ENCODE measurements around the gene PTPN22. TPM values are rescaled to one million over a fixed set of nuclear protein-coding genes. Genes with fewer than 3 reads are reported as not detected.

Gene PTPN22
- total and polyA plus RNA-seq, 9 of the 15 experiments (the other 6 are each of a cell fraction or from before 2014, with no cell fraction given) = 0.45 to 4.6 (median 1.1) TPM

DNA sequence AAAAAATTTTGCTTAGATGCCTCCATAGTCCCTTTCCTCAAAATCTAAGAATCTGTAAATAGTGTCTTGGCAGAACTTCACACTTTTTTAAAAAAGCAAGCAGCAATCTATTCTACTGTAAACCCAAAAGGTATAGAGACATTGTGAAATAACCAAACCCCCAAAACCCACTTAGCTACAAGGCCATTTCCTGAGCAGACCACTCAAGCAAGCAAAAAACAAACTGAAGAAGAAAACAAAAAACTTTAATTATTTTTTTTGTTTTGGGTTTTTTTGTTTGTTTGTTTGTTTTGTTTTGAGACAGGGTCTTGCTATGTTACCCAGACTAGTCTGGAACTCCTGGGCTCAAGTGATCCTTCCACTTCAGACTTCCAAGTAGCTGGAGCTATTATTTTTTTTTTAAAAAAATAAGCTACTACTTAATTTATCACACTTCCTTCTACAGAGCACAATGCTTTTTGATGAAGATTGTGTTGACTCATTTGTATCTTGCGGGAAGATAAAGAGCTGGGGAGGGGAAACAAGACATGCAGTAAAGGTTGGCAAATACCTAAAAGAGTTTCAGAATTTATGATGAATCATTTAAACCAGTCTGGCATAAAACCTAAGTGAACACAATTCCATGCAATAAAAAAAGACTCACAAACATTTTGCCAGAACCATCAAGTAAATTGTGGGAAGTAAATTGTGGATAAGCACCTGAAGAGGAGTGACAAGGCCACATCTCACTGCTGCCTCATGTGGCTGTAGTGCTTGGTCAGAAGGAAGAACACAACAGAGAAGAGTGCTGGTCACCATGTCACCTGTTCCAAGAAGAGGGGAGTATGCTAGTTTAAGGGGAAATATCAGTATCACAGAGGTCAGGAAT is 2.7 kb upstream of the PTPN22 start (continued):
- TF ChIP-seq SMARCA5 (IDR thresholded peaks at IDR 0.05) (peak; percentile 15; the same call in 1 of the 2 replicates), FOXK2 (conservative IDR thresholded peaks at IDR 0.05 in 1 of 2, IDR thresholded peaks at IDR 0.05 in 1 of 2; ENCODE audit: low read depth in 2 of 2) (peak; percentile 55 to 62; a peak in 3 of 4 replicates), JUNB (CRISPR knock-in tag; conservative IDR thresholded peaks at IDR 0.05) (no peak), ZNF316 (IDR thresholded peaks at IDR 0.05) (peak; percentile 54), NR2C1 (IDR thresholded peaks at IDR 0.05) (0 out of 2 replicates have a peak, but pooled peaks have one; percentile 28), NR2C1 (tag; IDR thresholded peaks at IDR 0.05) (no peak), LCOR (CRISPR knock-in tag; IDR thresholded peaks at IDR 0.05) (no peak), ZNF766 (CRISPR knock-in tag; conservative IDR thresholded peaks at IDR 0.05) (no peak)
- TF ChIP-seq, protein P1, sequence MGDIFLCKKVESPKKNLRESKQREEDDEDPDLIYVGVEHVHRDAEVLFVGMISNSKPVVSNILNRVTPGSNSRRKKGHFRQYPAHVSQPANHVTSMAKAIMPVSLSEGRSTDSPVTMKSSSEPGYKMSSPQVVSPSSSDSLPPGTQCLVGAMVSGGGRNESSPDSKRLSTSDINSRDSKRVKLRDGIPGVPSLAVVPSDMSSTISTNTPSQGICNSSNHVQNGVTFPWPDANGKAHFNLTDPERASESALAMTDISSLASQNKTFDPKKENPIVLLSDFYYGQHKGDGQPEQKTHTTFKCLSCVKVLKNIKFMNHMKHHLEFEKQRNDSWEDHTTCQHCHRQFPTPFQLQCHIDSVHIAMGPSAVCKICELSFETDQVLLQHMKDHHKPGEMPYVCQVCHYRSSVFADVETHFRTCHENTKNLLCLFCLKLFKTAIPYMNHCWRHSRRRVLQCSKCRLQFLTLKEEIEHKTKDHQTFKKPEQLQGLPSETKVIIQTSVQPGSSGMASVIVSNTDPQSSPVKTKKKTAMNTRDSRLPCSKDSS (IDR thresholded peaks at IDR 0.05; ENCODE audit: low read depth, partially characterized antibody) = no peak
- TF ChIP-seq, protein P2, sequence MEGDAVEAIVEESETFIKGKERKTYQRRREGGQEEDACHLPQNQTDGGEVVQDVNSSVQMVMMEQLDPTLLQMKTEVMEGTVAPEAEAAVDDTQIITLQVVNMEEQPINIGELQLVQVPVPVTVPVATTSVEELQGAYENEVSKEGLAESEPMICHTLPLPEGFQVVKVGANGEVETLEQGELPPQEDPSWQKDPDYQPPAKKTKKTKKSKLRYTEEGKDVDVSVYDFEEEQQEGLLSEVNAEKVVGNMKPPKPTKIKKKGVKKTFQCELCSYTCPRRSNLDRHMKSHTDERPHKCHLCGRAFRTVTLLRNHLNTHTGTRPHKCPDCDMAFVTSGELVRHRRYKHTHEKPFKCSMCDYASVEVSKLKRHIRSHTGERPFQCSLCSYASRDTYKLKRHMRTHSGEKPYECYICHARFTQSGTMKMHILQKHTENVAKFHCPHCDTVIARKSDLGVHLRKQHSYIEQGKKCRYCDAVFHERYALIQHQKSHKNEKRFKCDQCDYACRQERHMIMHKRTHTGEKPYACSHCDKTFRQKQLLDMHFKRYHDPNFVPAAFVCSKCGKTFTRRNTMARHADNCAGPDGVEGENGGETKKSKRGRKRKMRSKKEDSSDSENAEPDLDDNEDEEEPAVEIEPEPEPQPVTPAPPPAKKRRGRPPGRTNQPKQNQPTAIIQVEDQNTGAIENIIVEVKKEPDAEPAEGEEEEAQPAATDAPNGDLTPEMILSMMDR (IDR thresholded peaks at IDR 0.05 in 2 of 3, conservative IDR thresholded peaks at IDR 0.05 in 1 of 3; ENCODE audit: insufficient read depth in 2 of 3, low read depth in 1 of 3, low read length in 3 of 3) = peak; percentile 61 to 69 (median 68)
- TF ChIP-seq, protein P3, sequence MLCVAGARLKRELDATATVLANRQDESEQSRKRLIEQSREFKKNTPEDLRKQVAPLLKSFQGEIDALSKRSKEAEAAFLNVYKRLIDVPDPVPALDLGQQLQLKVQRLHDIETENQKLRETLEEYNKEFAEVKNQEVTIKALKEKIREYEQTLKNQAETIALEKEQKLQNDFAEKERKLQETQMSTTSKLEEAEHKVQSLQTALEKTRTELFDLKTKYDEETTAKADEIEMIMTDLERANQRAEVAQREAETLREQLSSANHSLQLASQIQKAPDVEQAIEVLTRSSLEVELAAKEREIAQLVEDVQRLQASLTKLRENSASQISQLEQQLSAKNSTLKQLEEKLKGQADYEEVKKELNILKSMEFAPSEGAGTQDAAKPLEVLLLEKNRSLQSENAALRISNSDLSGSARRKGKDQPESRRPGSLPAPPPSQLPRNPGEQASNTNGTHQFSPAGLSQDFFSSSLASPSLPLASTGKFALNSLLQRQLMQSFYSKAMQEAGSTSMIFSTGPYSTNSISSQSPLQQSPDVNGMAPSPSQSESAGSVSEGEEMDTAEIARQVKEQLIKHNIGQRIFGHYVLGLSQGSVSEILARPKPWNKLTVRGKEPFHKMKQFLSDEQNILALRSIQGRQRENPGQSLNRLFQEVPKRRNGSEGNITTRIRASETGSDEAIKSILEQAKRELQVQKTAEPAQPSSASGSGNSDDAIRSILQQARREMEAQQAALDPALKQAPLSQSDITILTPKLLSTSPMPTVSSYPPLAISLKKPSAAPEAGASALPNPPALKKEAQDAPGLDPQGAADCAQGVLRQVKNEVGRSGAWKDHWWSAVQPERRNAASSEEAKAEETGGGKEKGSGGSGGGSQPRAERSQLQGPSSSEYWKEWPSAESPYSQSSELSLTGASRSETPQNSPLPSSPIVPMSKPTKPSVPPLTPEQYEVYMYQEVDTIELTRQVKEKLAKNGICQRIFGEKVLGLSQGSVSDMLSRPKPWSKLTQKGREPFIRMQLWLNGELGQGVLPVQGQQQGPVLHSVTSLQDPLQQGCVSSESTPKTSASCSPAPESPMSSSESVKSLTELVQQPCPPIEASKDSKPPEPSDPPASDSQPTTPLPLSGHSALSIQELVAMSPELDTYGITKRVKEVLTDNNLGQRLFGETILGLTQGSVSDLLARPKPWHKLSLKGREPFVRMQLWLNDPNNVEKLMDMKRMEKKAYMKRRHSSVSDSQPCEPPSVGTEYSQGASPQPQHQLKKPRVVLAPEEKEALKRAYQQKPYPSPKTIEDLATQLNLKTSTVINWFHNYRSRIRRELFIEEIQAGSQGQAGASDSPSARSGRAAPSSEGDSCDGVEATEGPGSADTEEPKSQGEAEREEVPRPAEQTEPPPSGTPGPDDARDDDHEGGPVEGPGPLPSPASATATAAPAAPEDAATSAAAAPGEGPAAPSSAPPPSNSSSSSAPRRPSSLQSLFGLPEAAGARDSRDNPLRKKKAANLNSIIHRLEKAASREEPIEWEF (CRISPR knock-in tag; IDR thresholded peaks at IDR 0.05) = no peak
- TF ChIP-seq, protein P4, sequence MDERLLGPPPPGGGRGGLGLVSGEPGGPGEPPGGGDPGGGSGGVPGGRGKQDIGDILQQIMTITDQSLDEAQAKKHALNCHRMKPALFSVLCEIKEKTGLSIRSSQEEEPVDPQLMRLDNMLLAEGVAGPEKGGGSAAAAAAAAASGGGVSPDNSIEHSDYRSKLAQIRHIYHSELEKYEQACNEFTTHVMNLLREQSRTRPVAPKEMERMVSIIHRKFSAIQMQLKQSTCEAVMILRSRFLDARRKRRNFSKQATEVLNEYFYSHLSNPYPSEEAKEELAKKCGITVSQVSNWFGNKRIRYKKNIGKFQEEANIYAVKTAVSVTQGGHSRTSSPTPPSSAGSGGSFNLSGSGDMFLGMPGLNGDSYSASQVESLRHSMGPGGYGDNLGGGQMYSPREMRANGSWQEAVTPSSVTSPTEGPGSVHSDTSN (CRISPR knock-in tag; IDR thresholded peaks at IDR 0.05; ENCODE audit: low read depth) = no peak
- TF ChIP-seq, protein P4 (tag; conservative IDR thresholded peaks at IDR 0.05; ENCODE audit: low read depth) = 0 out of 2 replicates have a peak, but pooled peaks have one; percentile 21
- TF ChIP-seq, protein P5, sequence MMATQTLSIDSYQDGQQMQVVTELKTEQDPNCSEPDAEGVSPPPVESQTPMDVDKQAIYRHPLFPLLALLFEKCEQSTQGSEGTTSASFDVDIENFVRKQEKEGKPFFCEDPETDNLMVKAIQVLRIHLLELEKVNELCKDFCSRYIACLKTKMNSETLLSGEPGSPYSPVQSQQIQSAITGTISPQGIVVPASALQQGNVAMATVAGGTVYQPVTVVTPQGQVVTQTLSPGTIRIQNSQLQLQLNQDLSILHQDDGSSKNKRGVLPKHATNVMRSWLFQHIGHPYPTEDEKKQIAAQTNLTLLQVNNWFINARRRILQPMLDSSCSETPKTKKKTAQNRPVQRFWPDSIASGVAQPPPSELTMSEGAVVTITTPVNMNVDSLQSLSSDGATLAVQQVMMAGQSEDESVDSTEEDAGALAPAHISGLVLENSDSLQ (IDR thresholded peaks at IDR 0.05) = peak; percentile 74

Data from K562 (cell line).